Iris pigment epithelial cell (primary cell): Measurements from ENCODE around the gene HINFP.
"Not testable (repeated sequence)": the region's sequence is repeated elsewhere in the genome, so short reads cannot be mapped to it uniquely, and the experiment has no call there.

Experiments used
- DNase-seq: peaks from one replicate; pipeline ENCODE4 v3.0.0-alpha.2; 2011; ENCODE audit warnings: low read depth

HINFP gene

GRCh38 chr11:119155733-119156492 is 34.5 kb downstream of the HINFP start:
- no peak for DNase-seq

- DNase-seq, result no peak
Measured at GRCh38 chr11:119156496-119156895, 35.1 kb downstream of the HINFP start.

GRCh38 chr11:119157063-119157462 is 35.7 kb downstream of the HINFP start:
- DNase-seq, result no peak

- DNase-seq, result no peak
Measured at GRCh38 chr11:119158467-119158866, 37.1 kb downstream of the HINFP start.

- DNase-seq, result no peak
Measured at GRCh38 chr11:119160151-119160550, 38.8 kb downstream of the HINFP start.

GRCh38 chr11:119161871-119162270 is 40.5 kb downstream of the HINFP start:
- no peak for DNase-seq

GRCh38 chr11:119166368-119167076 is 45.1 kb downstream of the HINFP start:
- peak; percentile 76 for DNase-seq

- not testable (repeated sequence) for DNase-seq
Measured at GRCh38 chr11:119167077-119167458, 45.7 kb downstream of the HINFP start.

- DNase-seq, result no peak
Measured at GRCh38 chr11:119167933-119168332, 46.6 kb downstream of the HINFP start.

GRCh38 chr11:119168471-119169281 is 47.3 kb downstream of the HINFP start, which contains the start of gene NLRX1:
Gene NLRX1, plus strand, starts transcription at chr11:119168725. Its CDS starts 2,679 bp downstream, at chr11:119171404.
- peak; percentile 81 for DNase-seq

GRCh38 chr11:119169282-119169719 is 47.9 kb downstream of the HINFP start:
- no peak for DNase-seq

- DNase-seq, result no peak
Measured at GRCh38 chr11:119172513-119172912, 51.1 kb downstream of the HINFP start.

GRCh38 chr11:119173453-119173852 is 52.1 kb downstream of the HINFP start:
- DNase-seq, result no peak

GRCh38 chr11:119175493-119176077 is 54.2 kb downstream of the HINFP start:
- peak; percentile 39 for DNase-seq

- no peak for DNase-seq
Measured at GRCh38 chr11:119178166-119178680, 56.8 kb downstream of the HINFP start.

- DNase-seq, result no peak
Measured at GRCh38 chr11:119179342-119179741, 58.0 kb downstream of the HINFP start.

GRCh38 chr11:119179983-119180382 is 58.6 kb downstream of the HINFP start:
- no peak for DNase-seq

GRCh38 chr11:119180729-119181676 is 59.6 kb downstream of the HINFP start:
- no peak for DNase-seq

GRCh38 chr11:119181677-119182412 is 60.5 kb downstream of the HINFP start:
- DNase-seq, result no peak

- DNase-seq, result not testable (repeated sequence)
Measured at GRCh38 chr11:119184399-119184798, 63.0 kb downstream of the HINFP start.
